HL-60 (cell line): Measurements from ENCODE around the gene GTF2A1.

ENCODE experiments used
- DNase-seq, 2 experiments: peaks; one replicate each; pipeline ENCODE4 v3.0.0-alpha.2; 2010 to 2020; ENCODE audit warnings: low read depth in 1 of 2, low spot score in 1 of 2
- H3K27ac ChIP-seq: fragments of 250-450 bp; sonication (Bioruptor Pico); replicated peaks from 2 replicates; pipeline ENCODE4 v1.5.1; 2020; ENCODE audit warnings: mild to moderate bottlenecking, moderate library complexity
- H3K27me3 ChIP-seq: fragments of 250-450 bp; sonication (Bioruptor Pico); 2 replicates; pipeline ENCODE4 v1.5.1; 2021; ENCODE audit warnings: mild to moderate bottlenecking, moderate library complexity; ENCODE audit not compliant: insufficient read depth, poor library complexity, severe bottlenecking
- H3K4me3 ChIP-seq: replicated peaks from 2 replicates; pipeline ENCODE4 v1.5.1; 2011; ENCODE audit warnings: mild to moderate bottlenecking, control low read depth, low read length; ENCODE audit not compliant: insufficient read depth
- CTCF ChIP-seq: IDR thresholded peaks from one replicate; pipeline ENCODE4 v1.5.1; 2011; ENCODE audit warnings: low read length, control low read depth, inconsistent platforms; ENCODE audit not compliant: insufficient read depth
- GABPA ChIP-seq: IDR thresholded peaks from 2 replicates; pipeline ENCODE4 v1.6.1; 2012; ENCODE audit warnings: low read depth
- POLR2AphosphoS5 ChIP-seq: IDR thresholded peaks from 2 replicates; pipeline ENCODE4 v1.6.1; 2012; ENCODE audit warnings: low read depth
- REST ChIP-seq: IDR thresholded peaks from 2 replicates; pipeline ENCODE4 v1.6.1; 2012; ENCODE audit warnings: low read depth; ENCODE audit not compliant: insufficient replicate concordance
- SPI1 ChIP-seq: IDR thresholded peaks from 2 replicates; pipeline ENCODE4 v1.6.1; 2012; ENCODE audit warnings: low read depth, mild to moderate bottlenecking, borderline replicate concordance
- long read RNA-seq: library from polyadenylated mRNA; unstranded; transcript quantifications from one replicate; pipeline ENCODE4 v2.0.0, GENCODE V29; 2020

Gene GTF2A1
- long read RNA-seq, full-length matches to known transcripts, result 11 of 20 reads
- long read RNA-seq, partial matches to known transcripts, result 5 of 20 reads
- long read RNA-seq, other reads (novel, unspliced or antisense), result 4 of 20 reads

GRCh38 chr14:81220830-81221578 is at the start of gene GTF2A1:
Gene GTF2A1 (minus strand): TSS chr14:81220959. CDS start chr14:81220518, 441 bp downstream.
- no peaks in the 10 kb centered on the region for H3K27me3 ChIP-seq
- DNase-seq, result peak; percentile 82 to 90
- TF ChIP-seq REST (no peak), CTCF (no peak), GABPA (no peak), POLR2AphosphoS5 (peak; percentile 74), SPI1 (no peak)
- H3K4me3 ChIP-seq, result peak within 1 kb of the TSS; percentile 47
- H3K27ac ChIP-seq, result peak within 1 kb of the TSS; percentile 97

DNA sequence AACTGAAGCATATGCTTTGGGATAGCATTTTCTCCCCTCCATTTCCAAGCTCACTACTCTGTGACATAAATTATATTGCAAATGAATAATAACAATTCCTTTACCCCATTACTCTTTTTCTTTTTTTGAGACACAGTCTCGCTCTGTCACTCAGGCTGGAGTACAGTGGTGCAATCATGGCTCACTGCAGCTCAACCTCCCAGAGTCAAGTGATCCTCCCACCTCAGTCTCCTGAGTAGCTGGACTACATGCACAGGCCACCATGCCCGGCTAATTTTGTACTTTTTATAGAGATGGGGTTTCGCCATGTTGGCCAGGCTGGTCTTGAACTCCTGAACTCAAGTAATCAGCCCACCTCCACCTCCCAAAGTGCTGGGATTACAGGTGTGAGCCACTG is 49.2 kb upstream of the GTF2A1 start:
- H3K27me3 ChIP-seq, result no peaks in the 10 kb centered on the region
- no peak for DNase-seq
- TF ChIP-seq REST (no peak), CTCF (no peak), GABPA (no peak), SPI1 (no peak), POLR2AphosphoS5 (no peak)
- no peak overlapping the region for H3K4me3 ChIP-seq
- H3K27ac ChIP-seq, result no peak overlapping the region

DNA sequence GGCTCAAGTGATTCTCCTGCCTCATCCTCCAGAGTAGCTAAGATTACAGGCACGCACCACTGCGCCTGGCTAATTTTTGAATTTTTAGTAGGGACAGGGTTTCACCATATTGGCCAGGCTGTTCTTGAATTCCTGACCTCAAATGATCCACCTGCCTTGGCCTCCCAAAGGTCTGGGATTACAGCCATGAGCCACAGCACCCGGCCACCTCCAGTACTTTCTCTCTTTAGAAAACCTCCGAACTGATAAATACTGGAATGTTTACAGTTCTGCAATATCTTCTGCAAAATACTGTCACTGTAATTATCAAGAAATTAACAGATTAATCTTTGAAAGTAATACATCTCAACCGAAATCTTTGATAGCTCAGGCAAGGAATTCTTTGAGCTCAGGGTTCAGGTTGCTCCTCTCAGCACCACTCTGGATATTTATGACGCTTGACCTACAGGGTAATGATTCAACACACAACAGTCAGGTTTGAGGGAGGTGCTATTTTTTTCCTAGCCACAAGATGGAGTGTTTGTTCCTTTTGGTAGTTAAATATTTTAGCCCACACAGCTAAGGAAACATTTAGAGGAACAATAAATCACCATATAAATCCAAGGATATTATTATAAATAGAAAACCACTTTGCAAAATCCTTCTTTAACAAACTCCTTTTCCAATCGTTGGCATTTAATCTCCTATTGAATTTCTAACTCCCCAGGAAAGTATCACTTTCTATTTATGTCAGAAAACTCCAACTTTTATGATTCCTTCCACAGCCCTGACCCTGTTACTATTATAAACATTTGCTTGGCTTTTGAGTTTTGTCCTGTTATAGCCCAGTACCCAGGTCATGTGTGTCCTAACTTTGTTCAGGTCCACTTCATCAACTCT is 48.6 kb upstream of the GTF2A1 start:
- Histone ChIP-seq H3K4me3 (no peak overlapping the region), H3K27ac (no peak overlapping the region), H3K27me3 (no peaks in the 10 kb centered on the region)
- peak; percentile 11 to 16 for DNase-seq
- TF ChIP-seq REST, result no peak
- peak; percentile 23 for TF ChIP-seq CTCF
- no peak for TF ChIP-seq POLR2AphosphoS5
- TF ChIP-seq GABPA, result no peak
- no peak for TF ChIP-seq SPI1
